ENCODE results near the gene NUBP1. TPM values are rescaled to one million over a fixed set of nuclear protein-coding genes. Genes with fewer than 3 reads are reported as not detected.

The NUBP1 gene
- total RNA-seq, 1 experiment from 2014 or later, result 31.5 TPM

- H3K9ac ChIP-seq (ENCODE audit: low read length), result no peak overlapping the region
- H3K4me3 ChIP-seq (replicated peaks in 1 of 2; ENCODE audit: low read depth in 1 of 2, low read length in 2 of 2), result no peak overlapping the region
- TF ChIP-seq CBX3 (IDR thresholded peaks at IDR 0.05; ENCODE audit: low read depth), result no peak
- RAD21 ChIA-PET (ENCODE audit: low non-redundant PET in 1 of 2, low total read pairs in 2 of 2, uncharacterized antibody in 2 of 2, unreplicated experiment in 2 of 2), result no interaction called here
- H3K4me1 ChIP-seq (ENCODE audit: control insufficient read depth in 1 of 2, insufficient read depth in 2 of 2, low read length in 2 of 2), result no peaks in the 10 kb centered on the region
- intact Hi-C loops (cut with micrococcal nuclease), result loop anchor here (10.0 kb wide), 1 partner anchor 57 kb away; the partner anchor contains the start of gene CIITA
- no peaks in the 10 kb centered on the region for H3K9me3 ChIP-seq (ENCODE audit: control insufficient read depth in 1 of 2, insufficient read depth in 1 of 2, low read depth in 1 of 2, low read length in 2 of 2)
- CTCF ChIA-PET, result no interaction called here
- H3K27ac ChIP-seq (ENCODE audit: low read depth, low read length), result no peak overlapping the region
- H3K27me3 ChIP-seq (ENCODE audit: insufficient read depth, low read length), result no peaks in the 10 kb centered on the region
- no peak overlapping the region for H2AFZ ChIP-seq (ENCODE audit: low read depth, low read length, poor library complexity, severe bottlenecking)
- DNase-seq (ENCODE audit: low read depth, low spot score), result no peak
- H3K79me2 ChIP-seq (ENCODE audit: insufficient read depth, low read length), result no peaks in the 10 kb centered on the region
- POLR2A ChIA-PET, result no interaction called here
- no peak for ATAC-seq
- no TSS peak for BruUV-seq (replicated peaks)
- H3K4me2 ChIP-seq (ENCODE audit: low read length), result no peak overlapping the region
- no peaks in the 10 kb centered on the region for H3K9me2 ChIP-seq (ENCODE audit: insufficient read depth)
- no peaks in the 10 kb centered on the region for H3K36me3 ChIP-seq (ENCODE audit: control insufficient read depth in 1 of 2, insufficient read depth in 2 of 2, low read length in 2 of 2)
- no peaks in the 10 kb centered on the region for H4K20me1 ChIP-seq (ENCODE audit: insufficient read depth)
These were observed 73.9 kb downstream of the NUBP1 start for GRCh38 chr16:10817514-10817913.

GRCh38 chr16:10817963-10818941 lies 74.6 kb downstream of the NUBP1 start, which contains the start of gene TVP23A:
Gene TVP23A, minus strand, starts transcription at chr16:10818794. Its CDS starts 301 bp downstream, at chr16:10818493.
- Histone ChIP-seq H3K4me2 (ENCODE audit: low read length) (no peak within 1 kb of the TSS), H3K27ac (ENCODE audit: low read depth, low read length) (no peak within 1 kb of the TSS), H3K4me1 (ENCODE audit: control insufficient read depth in 1 of 2, insufficient read depth in 2 of 2, low read length in 2 of 2) (no peaks in the 10 kb centered on the region), H3K9ac (ENCODE audit: low read length) (no peak within 1 kb of the TSS), H4K20me1 (ENCODE audit: insufficient read depth) (no peaks in the 10 kb centered on the region), H2AFZ (ENCODE audit: low read depth, low read length, poor library complexity, severe bottlenecking) (no peak within 1 kb of the TSS), H3K9me2 (ENCODE audit: insufficient read depth) (no peaks in the 10 kb centered on the region), H3K4me3 (replicated peaks in 1 of 2; ENCODE audit: low read depth in 1 of 2, low read length in 2 of 2) (no peak within 1 kb of the TSS), H3K36me3 (ENCODE audit: control insufficient read depth in 1 of 2, insufficient read depth in 2 of 2, low read length in 2 of 2) (no peaks in the 10 kb centered on the region), H3K27me3 (ENCODE audit: insufficient read depth, low read length) (no peaks in the 10 kb centered on the region), H3K9me3 (ENCODE audit: control insufficient read depth in 1 of 2, insufficient read depth in 1 of 2, low read depth in 1 of 2, low read length in 2 of 2) (no peaks in the 10 kb centered on the region), H3K79me2 (ENCODE audit: insufficient read depth, low read length) (no peaks in the 10 kb centered on the region)
- POLR2A ChIA-PET, result no interaction called here
- no peak for ATAC-seq
- intact Hi-C loops (cut with micrococcal nuclease), result loop anchor here (10.0 kb wide), 1 partner anchor 57 kb away; the partner anchor contains the start of gene CIITA
- RAD21 ChIA-PET (ENCODE audit: low non-redundant PET in 1 of 2, low total read pairs in 2 of 2, uncharacterized antibody in 2 of 2, unreplicated experiment in 2 of 2), result no interaction called here
- no TSS peak for BruUV-seq (replicated peaks)
- DNase-seq (ENCODE audit: low read depth, low spot score), result no peak
- CTCF ChIA-PET, result no interaction called here
- TF ChIP-seq POLR2A (IDR thresholded peaks at IDR 0.05; ENCODE audit: borderline replicate concordance, extremely low read depth, insufficient read depth, insufficient read length) (no peak), SIN3A (IDR thresholded peaks at IDR 0.05; ENCODE audit: low read depth) (no peak), ZBTB33 (IDR thresholded peaks at IDR 0.05; ENCODE audit: extremely low read depth, insufficient replicate concordance, low read length) (no peak), CTCF (IDR thresholded peaks at IDR 0.05 in 2 of 3, conservative IDR thresholded peaks at IDR 0.05 in 1 of 3; ENCODE audit: borderline replicate concordance in 1 of 3, insufficient read depth in 1 of 3, low read depth in 2 of 3, low read length in 2 of 3) (no peak), ELF1 (IDR thresholded peaks at IDR 0.05; ENCODE audit: borderline replicate concordance, low read depth) (no peak), JUND (IDR thresholded peaks at IDR 0.05) (no peak), EZH2 (IDR thresholded peaks at IDR 0.05) (no peak), FOSL1 (IDR thresholded peaks at IDR 0.05; ENCODE audit: low read depth) (no peak), TCF7L2 (IDR thresholded peaks at IDR 0.05; ENCODE audit: borderline replicate concordance, extremely low read depth, insufficient read depth, insufficient read length) (no peak), ZNF274 (IDR thresholded peaks at IDR 0.05; ENCODE audit: low read depth, low read length) (no peak), SP1 (IDR thresholded peaks at IDR 0.05; ENCODE audit: low read depth) (no peak), RAD21 (IDR thresholded peaks at IDR 0.05; ENCODE audit: low read depth) (no peak), POLR2AphosphoS5 (IDR thresholded peaks at IDR 0.05; ENCODE audit: low read depth, low read length) (no peak), CEBPB (IDR thresholded peaks at IDR 0.05; ENCODE audit: low read depth) (no peak), ATF3 (IDR thresholded peaks at IDR 0.05) (no peak)
